ENCODE data around the gene AZU1.

Gene AZU1

GRCh38 chr19:784541-784940 lies 43.1 kb upstream of the AZU1 start:
- no peak for DNase-seq
- Histone ChIP-seq H3K27ac (ENCODE audit: insufficient read depth in 1 of 2, low read depth in 1 of 2, low read length in 2 of 2, poor library complexity in 1 of 2, severe bottlenecking in 2 of 2) (no peak overlapping the region), H3K9me3 (ENCODE audit: control extremely low read depth in 1 of 5, control insufficient read depth in 4 of 5, insufficient read depth in 2 of 5, low read depth in 1 of 5, low read length in 4 of 5) (no peaks in the 10 kb centered on the region), H3K4me3 (ENCODE audit: control insufficient read depth in 1 of 7, extremely low read depth in 1 of 7, insufficient read depth in 4 of 7, low read depth in 2 of 7, low read length in 6 of 7) (no peak overlapping the region), H3K4me1 (ENCODE audit: control extremely low read depth in 1 of 4, control insufficient read depth in 4 of 4, insufficient read depth in 4 of 4, low read length in 3 of 4) (peaks cover 0 to 13% (median 11%) of the 10 kb centered on the region in 4 experiments), H3K27me3 (replicated peaks in 2 of 5; ENCODE audit: control insufficient read depth in 4 of 5, insufficient read depth in 5 of 5, low read length in 4 of 5) (peaks cover 0 to under 1% (median 0%) of the 10 kb centered on the region in 5 experiments), H3K36me3 (ENCODE audit: control insufficient read depth in 4 of 4, insufficient read depth in 4 of 4, low read length in 3 of 4) (no peaks in the 10 kb centered on the region)
- WGBS (ENCODE audit: insufficient coverage) = 94% methylated on average over 10 of the region's 13 CpGs
- ChIA-PET POLR2A (no interaction called here), CTCF (interaction anchor here (0.8 to 1.8 kb wide), 2 partner anchors 10 to 12 kb away, joined by 5 read pairs; no protein-coding TSS in a partner anchor)

- no peak overlapping the region for H3K4me3 ChIP-seq (ENCODE audit: control insufficient read depth in 1 of 7, extremely low read depth in 1 of 7, insufficient read depth in 4 of 7, low read depth in 2 of 7, low read length in 6 of 7)
- DNase-seq = no peak
- no peaks in the 10 kb centered on the region for H3K36me3 ChIP-seq (ENCODE audit: control insufficient read depth in 4 of 4, insufficient read depth in 4 of 4, low read length in 3 of 4)
- ChIA-PET POLR2A (no interaction called here), CTCF (no interaction called here)
- no peak overlapping the region for H3K27ac ChIP-seq (ENCODE audit: insufficient read depth in 1 of 2, low read depth in 1 of 2, low read length in 2 of 2, poor library complexity in 1 of 2, severe bottlenecking in 2 of 2)
- H3K27me3 ChIP-seq (replicated peaks in 2 of 5; ENCODE audit: control insufficient read depth in 4 of 5, insufficient read depth in 5 of 5, low read length in 4 of 5) = no peaks in the 10 kb centered on the region
- peaks cover 0 to 24% (median 23%) of the 10 kb centered on the region in 4 experiments for H3K4me1 ChIP-seq (ENCODE audit: control extremely low read depth in 1 of 4, control insufficient read depth in 4 of 4, insufficient read depth in 4 of 4, low read length in 3 of 4)
- H3K9me3 ChIP-seq (ENCODE audit: control extremely low read depth in 1 of 5, control insufficient read depth in 4 of 5, insufficient read depth in 2 of 5, low read depth in 1 of 5, low read length in 4 of 5) = no peaks in the 10 kb centered on the region
- 97% methylated on average over 13 of the region's 16 CpGs for WGBS (ENCODE audit: insufficient coverage)
Observed at GRCh38 chr19:787536-787935, 40.1 kb upstream of the AZU1 start.

DNA sequence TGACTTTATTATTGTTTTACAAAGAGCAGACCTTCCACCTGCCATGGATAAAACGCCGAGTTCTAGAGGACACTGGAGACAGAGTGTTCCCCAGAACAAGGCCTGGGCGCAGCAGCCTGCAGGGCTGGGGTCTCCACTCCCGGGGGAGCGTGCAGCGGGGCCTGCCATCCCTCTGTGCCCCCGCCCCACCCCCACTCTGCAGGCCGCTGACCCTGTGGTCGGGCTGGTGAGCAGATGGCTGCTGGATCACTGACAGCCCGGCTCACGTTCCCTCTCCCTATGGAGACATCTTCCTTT lies 39.0 kb upstream of the AZU1 start:
- Histone ChIP-seq H3K27me3 (replicated peaks in 2 of 5; ENCODE audit: control insufficient read depth in 4 of 5, insufficient read depth in 5 of 5, low read length in 4 of 5) (no peaks in the 10 kb centered on the region), H3K4me3 (ENCODE audit: control insufficient read depth in 1 of 7, extremely low read depth in 1 of 7, insufficient read depth in 4 of 7, low read depth in 2 of 7, low read length in 6 of 7) (peak overlapping the region in 2 of 7 experiments; percentile 57 to 62), H3K36me3 (ENCODE audit: control insufficient read depth in 4 of 4, insufficient read depth in 4 of 4, low read length in 3 of 4) (no peaks in the 10 kb centered on the region), H3K9me3 (ENCODE audit: control extremely low read depth in 1 of 5, control insufficient read depth in 4 of 5, insufficient read depth in 2 of 5, low read depth in 1 of 5, low read length in 4 of 5) (no peaks in the 10 kb centered on the region), H3K27ac (ENCODE audit: insufficient read depth in 1 of 2, low read depth in 1 of 2, low read length in 2 of 2, poor library complexity in 1 of 2, severe bottlenecking in 2 of 2) (peak overlapping the region in 1 of 2 experiments; percentile 68), H3K4me1 (ENCODE audit: control extremely low read depth in 1 of 4, control insufficient read depth in 4 of 4, insufficient read depth in 4 of 4, low read length in 3 of 4) (peaks cover 0 to 24% (median 23%) of the 10 kb centered on the region in 4 experiments)
- DNase-seq = no peak
- ChIA-PET CTCF (interaction anchor here (1.0 kb wide), 1 partner anchor 49 kb away, joined by 3 read pairs; no protein-coding TSS in a partner anchor), POLR2A (no interaction called here)
- 73% methylated on average over 8 of the region's 11 CpGs for WGBS (ENCODE audit: insufficient coverage)

DNA sequence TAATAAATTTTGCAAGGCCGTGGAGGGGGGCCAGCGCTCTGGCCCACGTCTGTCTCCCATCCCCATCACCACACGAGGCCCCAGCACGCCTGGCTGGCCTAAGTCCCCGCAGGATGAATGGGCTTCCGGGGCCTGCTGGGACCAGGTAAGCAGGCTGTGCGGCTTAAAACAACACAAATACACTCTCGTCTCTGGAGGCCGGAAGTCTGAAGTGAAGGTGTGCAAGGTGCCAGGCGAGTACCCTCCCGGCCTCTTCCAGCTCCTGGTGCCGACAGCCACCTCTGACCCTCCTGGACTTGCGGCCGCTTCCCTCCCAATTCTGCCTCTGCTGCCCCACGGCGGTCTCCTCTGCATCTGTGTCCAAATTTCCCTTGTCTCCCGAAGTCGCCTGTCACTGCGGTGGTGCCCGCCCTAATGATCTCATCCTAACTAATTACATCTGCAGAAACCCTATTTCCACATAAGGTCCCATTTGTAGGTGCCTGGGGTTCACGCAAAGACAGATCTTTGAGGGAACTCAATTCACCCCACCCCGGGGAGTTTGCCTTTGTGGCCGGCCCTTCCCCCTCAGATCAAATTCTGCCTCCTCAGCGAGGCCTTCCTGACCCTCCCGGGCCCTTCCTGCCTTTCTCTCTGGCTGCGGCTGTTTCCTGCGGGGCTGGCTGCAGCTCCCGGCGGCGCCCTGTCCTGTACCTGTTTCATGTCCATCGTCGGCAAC lies 38.5 kb upstream of the AZU1 start:
- POLR2A ChIA-PET = no interaction called here
- peak in 2 of 3 donors; percentile 20 to 55 for DNase-seq
- 23% methylated on average over 32 of the region's 33 CpGs for WGBS (ENCODE audit: insufficient coverage)
- peak overlapping the region; percentile 68 to 75 for H3K27ac ChIP-seq (ENCODE audit: insufficient read depth in 1 of 2, low read depth in 1 of 2, low read length in 2 of 2, poor library complexity in 1 of 2, severe bottlenecking in 2 of 2)
- H3K27me3 ChIP-seq (replicated peaks in 2 of 5; ENCODE audit: control insufficient read depth in 4 of 5, insufficient read depth in 5 of 5, low read length in 4 of 5) = no peaks in the 10 kb centered on the region
- peak overlapping the region in 5 of 7 experiments; percentile 6 to 62 (median 35) for H3K4me3 ChIP-seq (ENCODE audit: control insufficient read depth in 1 of 7, extremely low read depth in 1 of 7, insufficient read depth in 4 of 7, low read depth in 2 of 7, low read length in 6 of 7)
- no peaks in the 10 kb centered on the region for H3K36me3 ChIP-seq (ENCODE audit: control insufficient read depth in 4 of 4, insufficient read depth in 4 of 4, low read length in 3 of 4)
- CTCF ChIA-PET = interaction anchor here (1.0 kb wide), 1 partner anchor 49 kb away, joined by 3 read pairs; no protein-coding TSS in a partner anchor
- peaks cover 0 to 24% (median 23%) of the 10 kb centered on the region in 4 experiments for H3K4me1 ChIP-seq (ENCODE audit: control extremely low read depth in 1 of 4, control insufficient read depth in 4 of 4, insufficient read depth in 4 of 4, low read length in 3 of 4)
- H3K9me3 ChIP-seq (ENCODE audit: control extremely low read depth in 1 of 5, control insufficient read depth in 4 of 5, insufficient read depth in 2 of 5, low read depth in 1 of 5, low read length in 4 of 5) = no peaks in the 10 kb centered on the region

GRCh38 chr19:789701-790060 lies 38.0 kb upstream of the AZU1 start:
- H3K4me1 ChIP-seq (ENCODE audit: control extremely low read depth in 1 of 4, control insufficient read depth in 4 of 4, insufficient read depth in 4 of 4, low read length in 3 of 4) = peaks cover 0 to 24% (median 23%) of the 10 kb centered on the region in 4 experiments
- no peaks in the 10 kb centered on the region for H3K36me3 ChIP-seq (ENCODE audit: control insufficient read depth in 4 of 4, insufficient read depth in 4 of 4, low read length in 3 of 4)
- DNase-seq = peak in 2 of 3 donors; percentile 62 to 77
- CTCF ChIA-PET = interaction anchor here (1.0 kb wide), 1 partner anchor 50 kb away, joined by 3 read pairs; no protein-coding TSS in a partner anchor
- peak overlapping the region in 5 of 7 experiments; percentile 6 to 62 (median 35) for H3K4me3 ChIP-seq (ENCODE audit: control insufficient read depth in 1 of 7, extremely low read depth in 1 of 7, insufficient read depth in 4 of 7, low read depth in 2 of 7, low read length in 6 of 7)
- no peaks in the 10 kb centered on the region for H3K9me3 ChIP-seq (ENCODE audit: control extremely low read depth in 1 of 5, control insufficient read depth in 4 of 5, insufficient read depth in 2 of 5, low read depth in 1 of 5, low read length in 4 of 5)
- POLR2A ChIA-PET = no interaction called here
- peak overlapping the region; percentile 68 to 75 for H3K27ac ChIP-seq (ENCODE audit: insufficient read depth in 1 of 2, low read depth in 1 of 2, low read length in 2 of 2, poor library complexity in 1 of 2, severe bottlenecking in 2 of 2)
- WGBS (ENCODE audit: insufficient coverage) = 45% methylated on average over 7 of the region's 9 CpGs
- no peaks in the 10 kb centered on the region for H3K27me3 ChIP-seq (replicated peaks in 2 of 5; ENCODE audit: control insufficient read depth in 4 of 5, insufficient read depth in 5 of 5, low read length in 4 of 5)

DNA sequence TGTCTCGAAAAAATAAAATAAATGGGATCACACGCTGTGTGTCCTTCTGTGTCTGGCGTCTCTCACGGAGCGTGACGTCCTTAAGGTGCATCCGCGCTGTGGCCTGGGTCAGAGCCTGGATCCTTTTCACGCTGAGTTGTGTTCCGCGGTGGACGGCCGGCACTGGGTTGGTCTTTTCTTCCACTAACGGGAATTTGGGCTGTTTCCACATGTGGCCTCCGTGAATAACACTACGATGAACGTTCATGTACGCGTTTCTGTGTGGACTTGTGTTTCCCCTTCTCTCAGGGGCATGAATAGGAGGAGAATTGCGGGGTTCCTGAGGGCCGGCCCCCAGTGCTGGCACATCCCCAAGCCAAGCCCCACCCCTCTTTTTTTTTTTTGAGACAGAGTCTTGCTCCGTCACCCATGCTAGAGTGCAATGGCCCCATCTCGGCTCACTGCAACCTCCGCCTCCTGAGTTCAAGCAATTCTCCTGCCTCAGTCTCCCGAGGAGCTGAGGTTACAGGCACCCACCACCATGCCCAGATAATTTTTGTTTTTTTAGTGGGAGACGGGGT lies 36.5 kb upstream of the AZU1 start:
- DNase-seq = no peak
- Histone ChIP-seq H3K4me1 (ENCODE audit: control extremely low read depth in 1 of 4, control insufficient read depth in 4 of 4, insufficient read depth in 4 of 4, low read length in 3 of 4) (peaks cover 0 to 25% (median 24%) of the 10 kb centered on the region in 4 experiments), H3K27me3 (replicated peaks in 2 of 5; ENCODE audit: control insufficient read depth in 4 of 5, insufficient read depth in 5 of 5, low read length in 4 of 5) (no peaks in the 10 kb centered on the region), H3K27ac (ENCODE audit: insufficient read depth in 1 of 2, low read depth in 1 of 2, low read length in 2 of 2, poor library complexity in 1 of 2, severe bottlenecking in 2 of 2) (peak overlapping the region in 1 of 2 experiments; percentile 66), H3K4me3 (ENCODE audit: control insufficient read depth in 1 of 7, extremely low read depth in 1 of 7, insufficient read depth in 4 of 7, low read depth in 2 of 7, low read length in 6 of 7) (no peak overlapping the region), H3K36me3 (ENCODE audit: control insufficient read depth in 4 of 4, insufficient read depth in 4 of 4, low read length in 3 of 4) (no peaks in the 10 kb centered on the region), H3K9me3 (ENCODE audit: control extremely low read depth in 1 of 5, control insufficient read depth in 4 of 5, insufficient read depth in 2 of 5, low read depth in 1 of 5, low read length in 4 of 5) (no peaks in the 10 kb centered on the region)
- ChIA-PET POLR2A (no interaction called here), CTCF (interaction anchor here (0.6 to 0.7 kb wide), 2 partner anchors 48 to 706 kb away, joined by 3 read pairs; no protein-coding TSS in a partner anchor)
- WGBS (ENCODE audit: insufficient coverage) = 88% methylated on average over 23 of the region's 26 CpGs

Measured in common myeloid progenitor, CD34-positive (primary cell).